ENCODE results near the gene ATP13A2.
"Not testable (repeated sequence)": the region's sequence is repeated elsewhere in the genome, so short reads cannot be mapped to it uniquely, and the experiment has no call there.

ATP13A2 gene

DNA sequence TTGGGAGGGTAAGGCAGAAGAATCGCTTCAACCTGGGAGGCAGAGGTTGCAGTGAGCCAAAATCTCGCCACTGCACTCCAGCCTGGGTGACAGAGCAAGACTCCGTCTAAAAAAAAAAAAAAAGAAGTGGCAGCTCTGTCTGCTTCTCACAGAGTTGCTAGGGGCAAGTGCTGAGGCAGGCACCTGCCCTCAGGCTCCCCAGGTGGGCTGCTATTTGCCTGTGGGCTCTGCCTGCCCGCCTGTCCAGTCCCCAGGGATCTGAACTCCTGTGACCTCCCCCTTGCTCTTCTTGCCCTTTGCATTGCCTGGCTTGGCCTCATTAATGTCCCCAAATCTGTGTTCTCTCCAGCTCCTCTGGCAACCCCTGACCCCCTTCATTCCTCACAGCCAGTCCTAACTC, 59.4 kb downstream of the ATP13A2 start:
- DNase-seq: not testable (repeated sequence)

- DNase-seq: not testable (repeated sequence)
Observed at GRCh38 chr1:16949026-16949425, 62.7 kb downstream of the ATP13A2 start.

- DNase-seq: peak; percentile 82
Observed at GRCh38 chr1:16948282-16948891, 63.3 kb downstream of the ATP13A2 start.

- no peak for DNase-seq
Observed at GRCh38 chr1:16946646-16947045, 65.1 kb downstream of the ATP13A2 start.

DNA sequence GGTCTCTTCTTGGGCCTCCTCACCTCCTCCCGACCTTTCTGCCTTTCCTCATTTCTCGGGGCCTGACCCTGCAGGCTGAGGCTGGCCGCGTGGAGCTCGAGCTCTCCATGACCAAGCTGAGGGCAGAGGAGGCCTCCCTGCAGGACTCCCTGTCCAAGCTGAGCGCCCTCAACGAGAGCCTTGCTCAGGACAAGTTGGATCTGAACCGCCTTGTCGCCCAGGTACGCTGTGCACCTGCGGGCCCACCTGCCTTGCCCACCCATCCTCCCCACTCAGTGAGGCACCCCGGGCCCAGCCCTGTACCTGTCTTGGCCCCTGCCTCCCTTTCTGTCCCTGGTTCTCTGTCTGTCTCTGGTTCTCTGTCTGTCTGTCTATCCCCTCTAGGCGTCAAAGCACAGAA, 65.5 kb downstream of the ATP13A2 start:
- DNase-seq: not testable (repeated sequence)

DNA sequence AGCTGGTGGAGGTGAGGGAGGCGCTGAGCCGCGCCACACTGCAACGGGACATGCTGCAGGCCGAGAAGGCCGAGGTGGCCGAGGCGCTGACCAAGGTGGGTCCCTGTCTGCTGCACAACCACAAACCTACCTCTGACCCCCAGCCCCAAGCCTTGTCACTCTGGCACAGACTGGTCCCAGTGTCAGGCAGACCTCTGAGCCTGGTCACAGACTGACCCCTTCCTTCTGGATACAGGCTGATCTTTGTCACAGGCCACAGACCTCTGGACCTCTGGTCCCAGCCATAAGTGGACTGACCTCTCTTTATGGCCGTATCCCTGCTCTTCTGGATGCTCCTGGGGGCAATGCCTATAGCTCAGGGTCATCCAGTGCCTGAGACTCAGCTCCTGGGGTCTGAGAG, 66.2 kb downstream of the ATP13A2 start:
- not testable (repeated sequence) for DNase-seq

DNA sequence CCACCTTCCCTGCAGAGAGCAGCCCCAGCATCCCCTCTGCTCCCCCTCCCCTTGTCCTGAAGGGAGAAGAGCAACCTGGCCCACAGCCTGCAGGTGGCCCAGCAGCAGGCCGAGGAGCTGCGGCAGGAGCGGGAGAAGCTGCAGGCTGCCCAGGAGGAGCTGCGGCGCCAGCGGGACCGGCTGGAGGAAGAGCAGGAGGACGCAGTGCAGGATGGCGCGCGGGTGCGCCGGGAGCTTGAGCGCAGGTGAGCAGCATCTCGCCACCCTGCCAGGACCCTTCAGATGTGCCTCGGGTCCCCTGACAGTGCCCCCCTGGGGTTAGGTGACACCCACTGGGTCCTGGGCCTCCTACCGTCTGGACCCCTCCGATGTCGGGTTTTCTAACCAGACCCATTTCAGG, 67.7 kb downstream of the ATP13A2 start:
- no peak for DNase-seq

- not testable (repeated sequence) for DNase-seq
Observed at GRCh38 chr1:16939386-16940180, 72.1 kb downstream of the ATP13A2 start.

- no peak for DNase-seq
Observed at GRCh38 chr1:16938351-16939321, 73.1 kb downstream of the ATP13A2 start.

- DNase-seq: not testable (repeated sequence)
Observed at GRCh38 chr1:16936580-16936979, 75.1 kb downstream of the ATP13A2 start.

Data from NCI-H69 (cell line).